CD8-positive, alpha-beta memory T cell (primary cell): ENCODE measurements around the gene PIGQ. TPM values are rescaled to one million over a fixed set of nuclear protein-coding genes. Genes with fewer than 3 reads are reported as not detected.

Source experiments
- CTCF ChIA-PET: fragments of 350-600 bp; sonication (Branson Sonifier 250); formaldehyde crosslinking; loops from one replicate; lab custom pipeline; 2021; ENCODE audit warnings: antibody characterized with exemption; lab: Charles Lee
- POLR2A ChIA-PET: fragments of 350-600 bp; sonication (Branson Sonifier 250); formaldehyde crosslinking; loops from one replicate; lab custom pipeline; 2021; ENCODE audit warnings: antibody characterized with exemption; lab: Charles Lee
- DNase-seq, 5 donors: peaks; one replicate each; pipeline versions ENCODE4 v3.0.0 to v3.0.0-alpha.2; 2020 to 2022; ENCODE audit warnings: mixed read lengths in 1 of 5
- H3K27ac ChIP-seq: one replicate; pipeline ENCODE4 v1.7.0; 2013; ENCODE audit warnings: low read depth, mild to moderate bottlenecking, low read length, moderate library complexity
- H3K27me3 ChIP-seq: 2 replicates; pipeline ENCODE4 v1.7.0; 2013; ENCODE audit warnings: low read length, mild to moderate bottlenecking; ENCODE audit not compliant: insufficient read depth, poor library complexity, severe bottlenecking
- H3K36me3 ChIP-seq: 2 replicates; pipeline ENCODE4 v1.7.0; 2013; ENCODE audit warnings: mild to moderate bottlenecking, low read length, moderate library complexity; ENCODE audit not compliant: insufficient read depth
- H3K4me1 ChIP-seq: 2 replicates; pipeline ENCODE4 v1.7.0; 2013; ENCODE audit warnings: mild to moderate bottlenecking, low read length, moderate library complexity; ENCODE audit not compliant: insufficient read depth
- H3K4me3 ChIP-seq: 2 replicates; pipeline ENCODE4 v1.7.0; 2013; ENCODE audit warnings: mild to moderate bottlenecking, low read length
- H3K9me3 ChIP-seq: 2 replicates; pipeline ENCODE4 v1.7.0; 2013; ENCODE audit warnings: mild to moderate bottlenecking, low read length
- H3K27ac Mint-ChIP-seq, 8 donors: one replicate each; pipeline ENCODE4 v1.8.0; 2020 to 2021; ENCODE audit warnings: mixed read lengths in 8 of 8, mild to moderate bottlenecking in 6 of 8, inconsistent platforms in 3 of 8, moderate library complexity in 3 of 8
- H3K27me3 Mint-ChIP-seq, 2 donors: one replicate each; pipeline ENCODE4 v1.8.0; 2020 to 2021; ENCODE audit warnings: mixed read lengths in 2 of 2, mild to moderate bottlenecking in 1 of 2, moderate library complexity in 1 of 2
- H3K36me3 Mint-ChIP-seq, 3 donors: one replicate each; pipeline ENCODE4 v1.8.0; 2020 to 2021; ENCODE audit warnings: mixed read lengths in 3 of 3, inconsistent platforms in 1 of 3, mild to moderate bottlenecking in 1 of 3
- H3K4me1 Mint-ChIP-seq, 3 donors: one replicate each; pipeline ENCODE4 v1.8.0; 2020 to 2021; ENCODE audit warnings: mixed read lengths in 3 of 3, inconsistent platforms in 1 of 3, mild to moderate bottlenecking in 1 of 3
- H3K4me3 Mint-ChIP-seq, 7 donors: one replicate each; pipeline ENCODE4 v1.8.0; 2020 to 2021; ENCODE audit warnings: mixed read lengths in 7 of 7, mild to moderate bottlenecking in 6 of 7, moderate library complexity in 4 of 7, inconsistent platforms in 2 of 7
- H3K9me3 Mint-ChIP-seq, 5 donors: one replicate each; pipeline ENCODE4 v1.8.0; 2020 to 2022; ENCODE audit warnings: mixed read lengths in 5 of 5, mild to moderate bottlenecking in 3 of 5, moderate library complexity in 2 of 5, inconsistent platforms in 1 of 5
- polyA plus RNA-seq: library from polyadenylated mRNA; unstranded; fragments of 300-500 nt; fragmentation: Illumina TruSeq; gene quantifications from one replicate; pipeline ENCODE4 v1.2.3, GENCODE V29; 2021
- total RNA-seq, 2 experiments: library from RNA; stranded (reverse); gene quantifications; one replicate each; pipeline ENCODE4 v1.2.3, GENCODE V29; 2021

Gene PIGQ
- total RNA-seq (10 to 100 TPM; 47.4 to 50.1 TPM), polyA plus RNA-seq (14.0 TPM)

DNA sequence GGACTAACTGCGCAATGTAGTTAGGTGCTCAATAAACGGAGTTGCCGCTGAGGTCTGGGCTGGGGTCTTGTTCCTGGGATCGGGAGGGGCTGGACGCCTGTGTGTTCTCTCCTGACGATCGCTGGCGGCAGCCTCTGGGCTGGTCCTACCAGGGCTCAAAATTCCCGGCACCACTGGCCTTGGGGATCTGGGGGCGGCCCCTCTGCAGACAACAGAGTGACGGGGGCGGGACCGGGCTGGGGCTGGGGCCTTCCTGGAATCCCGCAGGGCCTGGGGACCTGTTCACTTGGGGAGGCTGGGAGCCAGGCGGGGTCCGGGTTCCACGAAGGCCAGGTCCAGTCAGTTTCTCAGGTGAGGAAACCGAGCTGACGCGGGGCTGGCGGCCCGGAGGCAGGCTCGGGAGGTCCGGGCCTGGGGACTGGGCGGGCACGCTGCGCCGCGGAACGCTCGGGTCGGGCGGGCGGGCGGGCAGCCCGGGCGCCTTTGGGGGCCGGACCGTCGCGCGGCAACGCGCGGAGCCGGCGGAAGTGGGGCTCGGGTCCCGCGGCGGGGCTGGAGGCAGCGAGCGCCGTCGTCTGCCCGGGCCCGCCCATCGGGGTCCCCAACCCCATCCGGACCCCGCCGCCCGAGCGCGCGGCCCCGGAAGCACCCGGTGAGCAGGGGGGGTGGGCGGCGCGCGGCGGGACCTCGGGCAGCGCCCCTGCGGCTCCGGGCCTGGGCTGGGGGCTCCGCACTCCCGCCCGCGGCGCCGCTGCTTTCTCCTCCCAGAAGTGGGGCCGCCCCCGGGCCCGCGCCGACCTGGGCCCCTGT lies at the start of gene PIGQ:
PIGQ (plus strand) TSS at position 524 of the 810 bp plus-strand sequence. CDS start 4,107 bp downstream, outside the sequence.
- no peaks in the 10 kb centered on the region for H3K9me3 ChIP-seq
- H3K36me3 ChIP-seq: no peaks in the 10 kb centered on the region
- H3K27ac ChIP-seq: peak within 1 kb of the TSS; percentile 76
- Mint-ChIP-seq H3K4me1 (peaks cover 30 to 37% (median 36%) of the 10 kb centered on the region in 3 donors), H3K4me3 (peak within 1 kb of the TSS; percentile 82 to 92 (median 86)), H3K36me3 (peaks cover 0 to 6% (median 0%) of the 10 kb centered on the region in 3 donors), H3K9me3 (peaks cover 0 to 4% (median 0%) of the 10 kb centered on the region in 5 donors), H3K27me3 (peaks cover 0 to 2% of the 10 kb centered on the region in 2 donors), H3K27ac (peak within 1 kb of the TSS; percentile 81 to 96 (median 94))
- ChIA-PET CTCF (no interaction called here), POLR2A (interaction anchor here (1.0 kb wide), 1 partner anchor 19 kb away, joined by 3 read pairs; no protein-coding TSS in a partner anchor)
- H3K27me3 ChIP-seq: no peaks in the 10 kb centered on the region
- peak within 1 kb of the TSS; percentile 72 for H3K4me3 ChIP-seq
- DNase-seq: peak; percentile 52 to 76 (median 68)
- peaks cover 41% of the 10 kb centered on the region for H3K4me1 ChIP-seq

DNA sequence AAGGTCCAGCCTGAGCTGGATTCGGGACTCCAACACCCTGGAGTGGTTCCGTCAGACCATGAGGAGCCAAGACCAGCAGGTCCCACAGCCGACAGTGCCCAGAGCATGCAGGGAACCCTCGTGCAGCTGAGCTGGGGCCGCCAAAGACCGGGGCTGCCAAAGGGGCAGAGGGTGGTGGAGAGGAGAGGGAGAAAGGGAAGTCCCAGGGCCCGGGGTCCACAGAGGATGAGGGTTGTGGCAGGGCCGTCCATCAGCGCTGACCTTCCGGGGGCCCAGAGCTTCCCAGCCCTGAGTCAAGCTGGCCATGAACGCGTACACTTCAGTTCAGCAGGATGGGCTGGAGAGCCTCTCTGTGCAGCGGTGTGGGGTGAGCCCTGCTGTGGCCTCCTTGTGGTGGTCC lies 48.9 kb upstream of the PIGQ start:
- Histone ChIP-seq H3K27ac (no peak overlapping the region), H3K36me3 (no peaks in the 10 kb centered on the region), H3K9me3 (no peaks in the 10 kb centered on the region), H3K4me1 (peaks cover 10% of the 10 kb centered on the region), H3K27me3 (no peaks in the 10 kb centered on the region), H3K4me3 (no peak overlapping the region)
- ChIA-PET CTCF (no interaction called here), POLR2A (no interaction called here)
- Mint-ChIP-seq H3K27ac (no peak overlapping the region), H3K4me3 (no peak overlapping the region), H3K4me1 (peaks cover 7 to 15% (median 7%) of the 10 kb centered on the region in 3 donors), H3K27me3 (peaks cover 0 to 1% of the 10 kb centered on the region in 2 donors), H3K9me3 (no peaks in the 10 kb centered on the region), H3K36me3 (peaks cover 0 to 12% (median 0%) of the 10 kb centered on the region in 3 donors)
- DNase-seq: no peak

DNA sequence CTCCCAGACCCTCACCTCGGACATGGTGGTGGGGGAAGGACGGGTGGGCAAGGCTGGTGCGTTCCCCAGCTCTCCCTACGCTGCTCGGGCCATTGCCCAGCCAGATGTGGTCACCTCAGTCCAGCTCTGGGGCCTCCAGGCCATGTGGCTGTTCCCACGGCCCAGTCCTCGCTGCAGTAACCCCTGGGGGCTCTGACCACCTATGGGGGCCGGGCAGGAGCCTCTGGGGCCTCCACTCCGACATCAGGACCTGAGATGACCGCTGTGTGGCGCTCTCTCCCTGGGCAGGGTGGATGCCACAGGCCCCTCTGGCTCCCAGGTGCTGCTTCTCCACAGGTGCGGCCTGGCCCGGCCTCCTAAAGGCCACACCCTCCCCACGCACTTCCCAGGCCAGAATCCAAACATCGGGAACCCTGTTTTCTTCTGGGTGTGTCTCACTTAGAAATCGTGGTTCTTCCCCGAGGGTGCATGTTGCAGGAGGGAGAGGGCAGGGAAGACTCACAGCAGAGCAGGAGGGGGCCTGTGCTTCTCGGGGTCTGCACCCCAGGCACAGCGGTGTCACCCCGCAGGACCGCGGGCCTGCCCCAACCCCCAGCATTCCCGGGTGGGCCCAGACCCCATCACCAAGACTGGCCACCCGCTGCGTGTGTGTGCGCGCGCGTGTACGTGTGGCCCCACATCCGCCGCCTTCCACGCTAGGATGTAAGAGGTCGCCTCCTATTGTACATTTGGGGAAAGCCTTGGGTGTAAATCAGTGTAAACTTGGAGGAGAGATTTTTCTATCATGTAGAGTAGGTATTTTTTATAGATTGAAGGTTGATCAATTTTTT lies 48.2 kb upstream of the PIGQ start:
- DNase-seq: no peak
- Mint-ChIP-seq H3K36me3 (peaks cover 0 to 8% (median 0%) of the 10 kb centered on the region in 3 donors), H3K4me1 (peaks cover 14 to 22% (median 15%) of the 10 kb centered on the region in 3 donors), H3K27ac (no peak overlapping the region), H3K27me3 (peaks cover 0 to 1% of the 10 kb centered on the region in 2 donors), H3K4me3 (no peak overlapping the region), H3K9me3 (no peaks in the 10 kb centered on the region)
- Histone ChIP-seq H3K36me3 (no peaks in the 10 kb centered on the region), H3K27ac (no peak overlapping the region), H3K9me3 (no peaks in the 10 kb centered on the region), H3K4me1 (peaks cover 18% of the 10 kb centered on the region), H3K27me3 (no peaks in the 10 kb centered on the region), H3K4me3 (no peak overlapping the region)
- ChIA-PET CTCF (no interaction called here), POLR2A (no interaction called here)

GRCh38 chr16:522320-523096 lies 47.3 kb upstream of the PIGQ start:
- H3K27ac Mint-ChIP-seq: peak overlapping the region in 1 of 8 donors; percentile 23
- Histone ChIP-seq H3K27me3 (no peaks in the 10 kb centered on the region), H3K4me1 (peaks cover 20% of the 10 kb centered on the region), H3K9me3 (no peaks in the 10 kb centered on the region), H3K4me3 (no peak overlapping the region), H3K36me3 (no peaks in the 10 kb centered on the region), H3K27ac (no peak overlapping the region)
- peaks cover 0 to 1% of the 10 kb centered on the region in 2 donors for H3K27me3 Mint-ChIP-seq
- H3K36me3 Mint-ChIP-seq: peaks cover 0 to 6% (median 0%) of the 10 kb centered on the region in 3 donors
- peak overlapping the region in 2 of 7 donors; percentile 52 to 75 for H3K4me3 Mint-ChIP-seq
- peaks cover 16 to 24% (median 17%) of the 10 kb centered on the region in 3 donors for H3K4me1 Mint-ChIP-seq
- CTCF ChIA-PET: no interaction called here
- no peak for DNase-seq
- POLR2A ChIA-PET: no interaction called here
- H3K9me3 Mint-ChIP-seq: no peaks in the 10 kb centered on the region

DNA sequence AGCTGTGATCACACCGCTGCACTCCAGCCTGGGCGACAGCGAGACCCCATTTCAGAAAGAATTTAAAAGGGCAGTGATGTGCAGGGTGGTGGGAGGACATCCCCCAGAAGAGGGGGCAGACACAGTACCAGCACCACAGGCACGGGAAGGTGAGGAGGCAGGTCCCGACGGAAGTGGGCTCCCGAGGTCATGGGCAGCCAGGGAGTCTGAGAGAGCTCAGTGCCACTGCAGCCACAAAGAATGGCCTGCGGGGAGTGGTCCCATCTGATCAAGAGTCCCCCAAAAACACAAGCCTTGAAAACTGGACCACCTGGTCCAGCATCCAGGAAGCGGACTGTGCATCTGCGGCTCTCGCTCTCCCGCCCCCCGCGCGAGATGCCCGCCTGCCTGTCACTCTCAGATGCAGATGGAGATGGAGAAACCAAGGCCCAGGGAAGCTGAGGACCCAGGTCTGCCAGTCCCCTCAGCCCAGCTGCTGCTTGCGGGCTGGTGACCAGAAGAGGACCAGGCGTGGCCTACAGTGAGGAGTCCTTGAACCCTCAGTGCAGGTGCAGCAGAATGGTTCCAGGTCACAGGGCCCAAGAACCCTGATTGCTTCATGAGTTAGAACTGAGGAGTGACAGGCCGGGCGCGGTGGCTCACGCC lies 46.5 kb upstream of the PIGQ start:
- Mint-ChIP-seq H3K9me3 (no peaks in the 10 kb centered on the region), H3K4me1 (peaks cover 16 to 24% (median 17%) of the 10 kb centered on the region in 3 donors), H3K27ac (no peak overlapping the region), H3K36me3 (peaks cover 0 to 6% (median 0%) of the 10 kb centered on the region in 3 donors), H3K4me3 (peak overlapping the region in 3 of 7 donors; percentile 8 to 75 (median 52)), H3K27me3 (peaks cover 0 to 1% of the 10 kb centered on the region in 2 donors)
- ChIA-PET CTCF (no interaction called here), POLR2A (no interaction called here)
- Histone ChIP-seq H3K9me3 (no peaks in the 10 kb centered on the region), H3K27me3 (no peaks in the 10 kb centered on the region), H3K4me1 (peaks cover 20% of the 10 kb centered on the region), H3K4me3 (no peak overlapping the region), H3K36me3 (no peaks in the 10 kb centered on the region), H3K27ac (no peak overlapping the region)
- DNase-seq: no peak

- Histone ChIP-seq H3K27ac (no peak overlapping the region), H3K9me3 (no peaks in the 10 kb centered on the region), H3K36me3 (no peaks in the 10 kb centered on the region), H3K4me3 (no peak overlapping the region), H3K4me1 (peaks cover 27% of the 10 kb centered on the region), H3K27me3 (no peaks in the 10 kb centered on the region)
- H3K36me3 Mint-ChIP-seq: peaks cover 0 to 8% (median 0%) of the 10 kb centered on the region in 3 donors
- peaks cover 25 to 33% (median 25%) of the 10 kb centered on the region in 3 donors for H3K4me1 Mint-ChIP-seq
- POLR2A ChIA-PET: no interaction called here
- peak overlapping the region in 1 of 7 donors; percentile 81 for H3K4me3 Mint-ChIP-seq
- no peaks in the 10 kb centered on the region for H3K9me3 Mint-ChIP-seq
- peak overlapping the region in 3 of 8 donors; percentile 65 to 92 (median 90) for H3K27ac Mint-ChIP-seq
- peaks cover 0 to 3% of the 10 kb centered on the region in 2 donors for H3K27me3 Mint-ChIP-seq
- DNase-seq: no peak
- CTCF ChIA-PET: no interaction called here
Observed at GRCh38 chr16:524274-525040, 45.3 kb upstream of the PIGQ start.
